H9 (cell line): Measurements from ENCODE around the gene CYP24A1. TPM values are rescaled to one million over a fixed set of nuclear protein-coding genes. Genes with fewer than 3 reads are reported as not detected.

Experiments used
- DNase-seq: peaks from one replicate; pipeline ENCODE4 v3.0.0-alpha.2; 2017
- H2AFZ ChIP-seq: one replicate; pipeline ENCODE4 v1.6.1; 2013; ENCODE audit warnings: mild to moderate bottlenecking, low read length, control low read depth, moderate library complexity
- H2AK5ac ChIP-seq: 2 replicates; pipeline ENCODE4 v1.6.1; 2013; ENCODE audit warnings: low read length, control low read depth, mixed read lengths; ENCODE audit not compliant: insufficient read length
- H2BK120ac ChIP-seq: one replicate; pipeline ENCODE4 v1.6.1; 2013; ENCODE audit warnings: low read depth, mild to moderate bottlenecking, low read length, control low read depth, inconsistent platforms; ENCODE audit not compliant: poor library complexity, severe bottlenecking
- H2BK12ac ChIP-seq: 2 replicates; pipeline ENCODE4 v1.6.1; 2013; ENCODE audit warnings: low read length, control low read depth, mixed read lengths, low read depth; ENCODE audit not compliant: insufficient read length
- H2BK15ac ChIP-seq: 2 replicates; pipeline ENCODE4 v1.6.1; 2013; ENCODE audit warnings: low read depth, low read length, control low read depth
- H2BK20ac ChIP-seq: one replicate; pipeline ENCODE4 v1.6.1; 2013; ENCODE audit warnings: low read depth, mild to moderate bottlenecking, low read length, control low read depth, inconsistent platforms; ENCODE audit not compliant: poor library complexity, severe bottlenecking
- H2BK5ac ChIP-seq: 2 replicates; pipeline ENCODE4 v1.6.1; 2013; ENCODE audit warnings: low read length, control low read depth, mixed read lengths; ENCODE audit not compliant: insufficient read length
- H3K14ac ChIP-seq: 2 replicates; pipeline ENCODE4 v1.6.1; 2013; ENCODE audit warnings: low read length, control low read depth; ENCODE audit not compliant: insufficient read depth
- H3K18ac ChIP-seq: 2 replicates; pipeline ENCODE4 v1.6.1; 2013; ENCODE audit warnings: low read depth, mild to moderate bottlenecking, mixed read lengths, low read length, control low read depth; ENCODE audit not compliant: insufficient read length
- H3K23ac ChIP-seq: 2 replicates; pipeline ENCODE4 v1.6.1; 2013; ENCODE audit warnings: low read length, control low read depth, mixed read lengths, low read depth; ENCODE audit not compliant: insufficient read length
- H3K23me2 ChIP-seq: 2 replicates; pipeline ENCODE4 v1.6.1; 2013; ENCODE audit warnings: low read depth, mild to moderate bottlenecking, mixed read lengths, low read length, control low read depth; ENCODE audit not compliant: insufficient read length, poor library complexity, severe bottlenecking
- H3K27ac ChIP-seq: 2 replicates; pipeline ENCODE4 v1.5.1; 2013; ENCODE audit warnings: low read length, control low read depth, mixed read lengths, low read depth; ENCODE audit not compliant: insufficient read length
- H3K27me3 ChIP-seq: 2 replicates; pipeline ENCODE4 v1.6.1; 2013; ENCODE audit warnings: low read length, control low read depth, inconsistent platforms; ENCODE audit not compliant: insufficient read depth
- H3K4ac ChIP-seq: 2 replicates; pipeline ENCODE4 v1.6.1; 2013; ENCODE audit warnings: low read depth, mild to moderate bottlenecking, control low read depth, inconsistent platforms, low read length, moderate library complexity
- H3K4me1 ChIP-seq: 2 replicates; pipeline ENCODE4 v1.6.1; 2013; ENCODE audit warnings: low read length, control low read depth, inconsistent platforms; ENCODE audit not compliant: insufficient read depth
- H3K4me2 ChIP-seq: 2 replicates; pipeline ENCODE4 v1.6.1; 2013; ENCODE audit warnings: low read length, control low read depth, mixed read lengths; ENCODE audit not compliant: insufficient read length, insufficient read depth
- H3K56ac ChIP-seq: 2 replicates; pipeline ENCODE4 v1.6.1; 2013; ENCODE audit warnings: low read depth, mild to moderate bottlenecking, mixed read lengths, low read length, control low read depth; ENCODE audit not compliant: insufficient read length
- H3K79me1 ChIP-seq: 2 replicates; pipeline ENCODE4 v1.6.1; 2013; ENCODE audit warnings: low read depth, mild to moderate bottlenecking, moderate library complexity, low read length, control low read depth, inconsistent platforms; ENCODE audit not compliant: insufficient read depth, poor library complexity, severe bottlenecking
- H3K79me2 ChIP-seq: 2 replicates; pipeline ENCODE4 v1.6.1; 2013; ENCODE audit warnings: low read length, control low read depth, inconsistent platforms; ENCODE audit not compliant: insufficient read depth
- H3K9ac ChIP-seq: 2 replicates; pipeline ENCODE4 v1.6.1; 2013; ENCODE audit warnings: low read length, control low read depth, mixed read lengths; ENCODE audit not compliant: insufficient read length; ENCODE audit errors: extremely low read depth
- H3K9me3 ChIP-seq: one replicate; pipeline ENCODE4 v1.6.1; 2013; ENCODE audit warnings: low read depth, low read length, inconsistent platforms; ENCODE audit not compliant: control insufficient read depth
- H3T11ph ChIP-seq: one replicate; pipeline ENCODE4 v1.6.1; 2013; ENCODE audit warnings: mild to moderate bottlenecking, low read length, control low read depth, inconsistent platforms
- H4K20me1 ChIP-seq: one replicate; pipeline ENCODE4 v1.6.1; 2013; ENCODE audit not compliant: control insufficient read depth, insufficient read length, insufficient read depth
- H4K5ac ChIP-seq: 2 replicates; pipeline ENCODE4 v1.6.1; 2013; ENCODE audit warnings: low read depth, mild to moderate bottlenecking, mixed read lengths, low read length, control low read depth; ENCODE audit not compliant: insufficient read length
- H4K8ac ChIP-seq: replicated peaks from 2 replicates; pipeline ENCODE4 v1.6.1; 2013; ENCODE audit warnings: low read length, control low read depth, mixed read lengths, low read depth; ENCODE audit not compliant: insufficient read length
- H4K91ac ChIP-seq: 2 replicates; pipeline ENCODE4 v1.6.1; 2013; ENCODE audit warnings: low read depth, mild to moderate bottlenecking, moderate library complexity, mixed read lengths, low read length, control low read depth; ENCODE audit not compliant: insufficient read length
- H3K27ac Mint-ChIP-seq, 3 experiments: 2 replicates in 2 of 3; 3 replicates in 1 of 3; pipeline ENCODE4 v1.8.0; 2020 to 2021; ENCODE audit warnings: mixed read lengths in 3 of 3, mild to moderate bottlenecking in 1 of 3, moderate library complexity in 1 of 3
- H3K27me3 Mint-ChIP-seq: 2 replicates; pipeline ENCODE4 v1.8.0; 2021; ENCODE audit warnings: low read depth, mild to moderate bottlenecking, moderate library complexity, mixed read lengths
- H3K36me3 Mint-ChIP-seq, 3 experiments: 2 replicates in 2 of 3; 3 replicates in 1 of 3; pipeline ENCODE4 v1.8.0; 2020 to 2021; ENCODE audit warnings: low read depth in 3 of 3, mixed read lengths in 3 of 3; ENCODE audit not compliant: insufficient read depth in 1 of 3
- H3K4me1 Mint-ChIP-seq, 2 experiments: 2 replicates each; pipeline ENCODE4 v1.8.0; 2020; ENCODE audit warnings: mixed read lengths in 2 of 2
- H3K4me3 Mint-ChIP-seq, 2 experiments: 2 replicates in 1 of 2; 3 replicates in 1 of 2; pipeline ENCODE4 v1.8.0; 2020 to 2021; ENCODE audit warnings: mild to moderate bottlenecking in 2 of 2, mixed read lengths in 2 of 2, moderate library complexity in 1 of 2
- H3K9me3 Mint-ChIP-seq, 2 experiments: 2 replicates in 1 of 2; 3 replicates in 1 of 2; pipeline ENCODE4 v1.8.0; 2020; ENCODE audit warnings: mild to moderate bottlenecking in 2 of 2, mixed read lengths in 2 of 2, moderate library complexity in 1 of 2
- CTCF ChIP-seq: fragments of 200-600 bp; sonication (generic); conservative IDR thresholded peaks from 3 replicates; pipeline ENCODE4 v1.8.0; 2021; ENCODE audit warnings: antibody characterized with exemption, mild to moderate bottlenecking
- WGBS: extraction: QIAGEN DNeasy Blood & Tissue Kit; methylation state at CpG from one replicate; pipeline ENCODE4 v1.1.7; 2013; ENCODE audit warnings: missing lambda C conversion rate, low lambda C conversion rate, mixed read lengths; ENCODE audit not compliant: insufficient read length; ENCODE audit errors: extremely low coverage; 5-methylcytosine and 5-hydroxymethylcytosine counted together
- total RNA-seq: library from RNA; stranded (reverse); gene quantifications from 2 replicates; pipeline ENCODE4 v1.2.1, GENCODE V29; 2021

The CYP24A1 gene
- total RNA-seq, 1 experiment from 2014 or later = not detected

- WGBS = no CpG with 5 or more reads among the region's 15 CpGs
- no peak overlapping the region for H2BK12ac ChIP-seq
- no peak overlapping the region for H4K91ac ChIP-seq
- H2BK120ac ChIP-seq = no peak overlapping the region
- H3K79me1 ChIP-seq = peaks cover 3% of the 10 kb centered on the region
- H3K23ac ChIP-seq = no peak overlapping the region
- Mint-ChIP-seq H3K27ac (peak overlapping the region; percentile 24 to 82 (median 31); a peak in 5 of 7 replicates), H3K36me3 (peaks cover 8 to 24% (median 19%) of the 10 kb centered on the region in 3 experiments; a peak in 6 of 7 replicates), H3K9me3 (no peaks in the 10 kb centered on the region), H3K4me1 (peaks cover 17 to 18% of the 10 kb centered on the region in 2 experiments), H3K4me3 (peak overlapping the region; percentile 94 to 95), H3K27me3 (no peaks in the 10 kb centered on the region)
- no peaks in the 10 kb centered on the region for H4K20me1 ChIP-seq
- no peak overlapping the region for H3K4ac ChIP-seq
- H2BK20ac ChIP-seq = no peak overlapping the region
- no peak overlapping the region for H2AFZ ChIP-seq
- H3K9me3 ChIP-seq = no peaks in the 10 kb centered on the region
- H3K9ac ChIP-seq = peak overlapping the region; percentile 98
- H3K14ac ChIP-seq = peak overlapping the region; percentile 81
- no peak overlapping the region for H3T11ph ChIP-seq
- H4K8ac ChIP-seq = no peak overlapping the region
- no peak overlapping the region for H2BK5ac ChIP-seq
- H3K56ac ChIP-seq = no peak overlapping the region
- H4K5ac ChIP-seq = no peak overlapping the region
- H3K27me3 ChIP-seq = no peaks in the 10 kb centered on the region
- peak overlapping the region; percentile 88 for H3K4me2 ChIP-seq
- TF ChIP-seq CTCF = no peak
- DNase-seq = no peak
- no peak overlapping the region for H3K27ac ChIP-seq
- peak overlapping the region; percentile 45 for H3K18ac ChIP-seq
- peaks cover 7% of the 10 kb centered on the region for H3K23me2 ChIP-seq
- peaks cover 34% of the 10 kb centered on the region; the same call in 1 of the 2 replicates for H3K79me2 ChIP-seq
- no peak overlapping the region for H2BK15ac ChIP-seq
- H2AK5ac ChIP-seq = no peak overlapping the region
- H3K4me1 ChIP-seq = no peaks in the 10 kb centered on the region
These were observed 34.9 kb upstream of the CYP24A1 start for GRCh38 chr20:54208548-54209176.
